Measurements from ENCODE around the gene PRKCZ.

Gene PRKCZ

GRCh38 chr1:2124446-2125198 is 74.4 kb downstream of the PRKCZ start:
- DNase-seq = no peak

- no peak for DNase-seq
Observed at GRCh38 chr1:2125350-2126211, 75.4 kb downstream of the PRKCZ start.

- DNase-seq = no peak
Observed at GRCh38 chr1:2126331-2127186, 76.3 kb downstream of the PRKCZ start.

- DNase-seq = peak; percentile 20
Observed at GRCh38 chr1:2127187-2128145, 77.3 kb downstream of the PRKCZ start.

- no peak for DNase-seq
Observed at GRCh38 chr1:2128189-2128901, 78.1 kb downstream of the PRKCZ start.

- no peak for DNase-seq
Observed at GRCh38 chr1:2129256-2129943, 79.2 kb downstream of the PRKCZ start.

- DNase-seq = no peak
Observed at GRCh38 chr1:2130156-2130555, 79.9 kb downstream of the PRKCZ start.

- DNase-seq = no peak
Observed at GRCh38 chr1:2130871-2131289, 80.7 kb downstream of the PRKCZ start.

- no peak for DNase-seq
Observed at GRCh38 chr1:2132222-2133038, 82.2 kb downstream of the PRKCZ start.

GRCh38 chr1:2133039-2133878 is 83.0 kb downstream of the PRKCZ start:
- peak; percentile 92 for DNase-seq

- no peak for DNase-seq
Observed at GRCh38 chr1:2133879-2134215, 83.6 kb downstream of the PRKCZ start.

- DNase-seq = no peak
Observed at GRCh38 chr1:2134266-2134620, 84.0 kb downstream of the PRKCZ start.

- DNase-seq = no peak
Observed at GRCh38 chr1:2134621-2135307, 84.6 kb downstream of the PRKCZ start.

- no peak for DNase-seq
Observed at GRCh38 chr1:2135441-2135841, 85.2 kb downstream of the PRKCZ start.

GRCh38 chr1:2135941-2136340 is 85.7 kb downstream of the PRKCZ start:
- DNase-seq = no peak

GRCh38 chr1:2136386-2137235 is 86.4 kb downstream of the PRKCZ start:
- DNase-seq = no peak

Measured in GDM1 (cell line).